GM23338 (cell line): ENCODE data around the gene ST8SIA6. TPM values are rescaled to one million over a fixed set of nuclear protein-coding genes. Genes with fewer than 3 reads are reported as not detected.
"Not testable (repeated sequence)": the region's sequence is repeated elsewhere in the genome, so short reads cannot be mapped to it uniquely, and the experiment has no call there.

Source experiments
- ATAC-seq: fragments of 200-7000 bp; cut with Tn5 transposase; 3 replicates; pipeline ENCODE4 v1.9.1; 2020
- DNase-seq: peaks from one replicate; pipeline ENCODE4 v3.0.0-alpha.2; 2015; ENCODE audit warnings: low spot score
- H2AFZ ChIP-seq: fragments of 200-600 bp; sonication (generic); 2 replicates; pipeline ENCODE4 v1.8.0; 2016; ENCODE audit warnings: antibody characterized with exemption, mild to moderate bottlenecking, moderate library complexity
- H3F3A ChIP-seq: fragments of 200-600 bp; sonication (generic); replicated peaks from 2 replicates; pipeline ENCODE4 v1.8.0; 2017; ENCODE audit warnings: antibody characterized with exemption, mixed run types, low read depth
- H3K27ac ChIP-seq: fragments of 200-600 bp; sonication (generic); 2 replicates; pipeline ENCODE4 v1.6.1; 2016; ENCODE audit warnings: low read depth
- H3K27me3 ChIP-seq: fragments of 200-600 bp; sonication (generic); 2 replicates; pipeline ENCODE4 v1.8.0; 2016; ENCODE audit warnings: mild to moderate bottlenecking, mixed run types, moderate library complexity; ENCODE audit not compliant: insufficient read depth
- H3K36me3 ChIP-seq: fragments of 200-600 bp; sonication (generic); 2 replicates; pipeline ENCODE4 v1.8.0; 2016; ENCODE audit warnings: mild to moderate bottlenecking; ENCODE audit not compliant: insufficient read depth
- H3K4me1 ChIP-seq: fragments of 200-600 bp; sonication (generic); 2 replicates; pipeline ENCODE4 v1.8.0; 2016; ENCODE audit warnings: mild to moderate bottlenecking, moderate library complexity; ENCODE audit not compliant: insufficient read depth
- H3K4me2 ChIP-seq: fragments of 200-600 bp; sonication (generic); 2 replicates; pipeline ENCODE4 v1.7.1; 2017; ENCODE audit warnings: mixed run types
- H3K4me3 ChIP-seq: fragments of 200-600 bp; sonication (generic); 2 replicates; pipeline ENCODE4 v1.6.1; 2016; ENCODE audit warnings: mixed run types
- H3K79me2 ChIP-seq: fragments of 200-600 bp; sonication (generic); replicated peaks from 2 replicates; pipeline ENCODE4 v1.8.0; 2017; ENCODE audit warnings: mild to moderate bottlenecking; ENCODE audit not compliant: insufficient read depth
- H3K9me2 ChIP-seq: fragments of 200-600 bp; sonication (generic); 2 replicates; pipeline ENCODE4 v1.8.0; 2017; ENCODE audit not compliant: insufficient read depth
- H4K20me1 ChIP-seq: fragments of 200-600 bp; sonication (generic); replicated peaks from 2 replicates; pipeline ENCODE4 v1.8.0; 2017; ENCODE audit warnings: mild to moderate bottlenecking; ENCODE audit not compliant: insufficient read depth
- H3K27ac Mint-ChIP-seq: 2 replicates; pipeline ENCODE4 v1.8.0; 2020; ENCODE audit warnings: inconsistent platforms, mild to moderate bottlenecking, moderate library complexity, mixed read lengths
- H3K27me3 Mint-ChIP-seq: 3 replicates; pipeline ENCODE4 v1.8.0; 2022; ENCODE audit warnings: low read depth, mild to moderate bottlenecking, moderate library complexity, mixed read lengths, inconsistent platforms; ENCODE audit not compliant: insufficient read depth, poor library complexity
- H3K36me3 Mint-ChIP-seq: 3 replicates; pipeline ENCODE4 v1.8.0; 2021; ENCODE audit warnings: low read depth, mild to moderate bottlenecking, inconsistent platforms, moderate library complexity, mixed read lengths
- H3K4me1 Mint-ChIP-seq: 3 replicates; pipeline ENCODE4 v1.8.0; 2020; ENCODE audit warnings: mild to moderate bottlenecking, inconsistent platforms, mixed read lengths
- H3K4me3 Mint-ChIP-seq: 3 replicates; pipeline ENCODE4 v1.8.0; 2021; ENCODE audit warnings: moderate library complexity, mild to moderate bottlenecking, inconsistent platforms, mixed read lengths
- H3K9me3 Mint-ChIP-seq: 3 replicates; pipeline ENCODE4 v1.8.0; 2020; ENCODE audit warnings: moderate library complexity, mild to moderate bottlenecking, inconsistent platforms, mixed read lengths
- CTCF ChIP-seq, 2 experiments: fragments of 200-600 bp in 1 of 2; sonication (generic) in 1 of 2; conservative IDR thresholded peaks; 2 replicates each; pipeline versions ENCODE4 v1.5.1 to v1.6.1; 2016 to 2017; ENCODE audit warnings: antibody characterized with exemption in 2 of 2, low read depth in 2 of 2, mild to moderate bottlenecking in 2 of 2, moderate library complexity in 1 of 2
- ETS1 ChIP-seq: IDR thresholded peaks from 2 replicates; pipeline ENCODE4 v1.6.1; 2016; ENCODE audit warnings: antibody characterized with exemption
- EZH2 ChIP-seq: fragments of 200-600 bp; sonication (generic); IDR thresholded peaks from one replicate; pipeline ENCODE4 v1.8.0; 2017; ENCODE audit warnings: antibody characterized with exemption, mild to moderate bottlenecking, low read depth; ENCODE audit not compliant: unreplicated experiment
- EZH2phosphoT487 ChIP-seq: fragments of 200-600 bp; sonication (generic); IDR thresholded peaks from one replicate; pipeline ENCODE4 v1.8.1; 2018; ENCODE audit warnings: antibody characterized with exemption; ENCODE audit not compliant: unreplicated experiment
- JUNB ChIP-seq: IDR thresholded peaks from one replicate; pipeline ENCODE4 v1.6.1; 2016; ENCODE audit warnings: antibody characterized with exemption; ENCODE audit not compliant: unreplicated experiment
- NANOG ChIP-seq: IDR thresholded peaks from 2 replicates; pipeline ENCODE4 v1.6.1; 2016; ENCODE audit warnings: antibody characterized with exemption, borderline replicate concordance
- REST ChIP-seq: IDR thresholded peaks from one replicate; pipeline ENCODE4 v1.6.1; 2018; ENCODE audit warnings: antibody characterized with exemption; ENCODE audit not compliant: unreplicated experiment
- STAT1 ChIP-seq: IDR thresholded peaks from one replicate; pipeline ENCODE4 v1.6.1; 2016; ENCODE audit warnings: antibody characterized with exemption; ENCODE audit not compliant: unreplicated experiment
- ZNF331 ChIP-seq: fragments of 250-450 bp; sonication (Bioruptor Pico); IDR thresholded peaks from 2 replicates; pipeline ENCODE4 v1.5.0; 2020; ENCODE audit warnings: low read depth, mild to moderate bottlenecking, moderate library complexity
- ZNF462 ChIP-seq: fragments of 250-450 bp; sonication (Bioruptor Pico); IDR thresholded peaks from 2 replicates; pipeline ENCODE4 v1.5.0; 2020; ENCODE audit warnings: mild to moderate bottlenecking, moderate library complexity
- polyA plus RNA-seq: library from polyadenylated mRNA; unstranded; fragments of >200 nt; fragmentation: Nextera tagmentation; extraction: Ambion mirVana; gene quantifications from 2 replicates; pipeline ENCODE4 v1.2.1, GENCODE V29; 2016
- total RNA-seq: library from RNA; depleted of rRNA; stranded (reverse); fragments of >200 nt; shearing (Covaris generic); gene quantifications from 2 replicates; pipeline ENCODE4 v1.2.3, GENCODE V29; 2014

The ST8SIA6 gene
- total and polyA plus RNA-seq, 2 experiments from 2014 or later = 1.6 to 2.3 TPM

GRCh38 chr10:17402040-17402439 lies 52.4 kb downstream of the ST8SIA6 start:
- peaks cover 21% of the 10 kb centered on the region for H3K4me1 ChIP-seq
- not testable (repeated sequence) for H4K20me1 ChIP-seq, H3K9me2 ChIP-seq, H3K36me3 ChIP-seq, DNase-seq, H3F3A ChIP-seq, ATAC-seq, H3K27me3 Mint-ChIP-seq, H2AFZ ChIP-seq, H3K4me2 ChIP-seq, H3K27me3 ChIP-seq, H3K36me3 Mint-ChIP-seq, H3K4me3 Mint-ChIP-seq, H3K79me2 ChIP-seq, H3K4me3 ChIP-seq, H3K27ac ChIP-seq, H3K27ac Mint-ChIP-seq
- Mint-ChIP-seq H3K4me1 (peaks cover 14% of the 10 kb centered on the region), H3K9me3 (peaks cover 11% of the 10 kb centered on the region; the same call in 2 of the 3 replicates)

GRCh38 chr10:17396004-17396403 lies 58.4 kb downstream of the ST8SIA6 start:
- Mint-ChIP-seq H3K4me1 (no peaks in the 10 kb centered on the region; the same call in 2 of the 3 replicates), H3K4me3 (no peak overlapping the region), H3K36me3 (no peaks in the 10 kb centered on the region), H3K9me3 (no peaks in the 10 kb centered on the region; the same call in 2 of the 3 replicates), H3K27ac (no peak overlapping the region), H3K27me3 (peaks cover 1% of the 10 kb centered on the region)
- ATAC-seq (no peak), DNase-seq (no peak)
- Histone ChIP-seq H3K4me2 (no peak overlapping the region), H2AFZ (no peak overlapping the region), H3K36me3 (no peaks in the 10 kb centered on the region), H3K27me3 (no peaks in the 10 kb centered on the region), H3K4me3 (no peak overlapping the region), H3K9me2 (no peaks in the 10 kb centered on the region), H3K27ac (no peak overlapping the region), H3K79me2 (no peaks in the 10 kb centered on the region), H3K4me1 (no peaks in the 10 kb centered on the region), H3F3A (no peaks in the 10 kb centered on the region), H4K20me1 (no peaks in the 10 kb centered on the region)
- TF ChIP-seq REST (no peak), NANOG (no peak), EZH2 (no peak), JUNB (no peak), STAT1 (no peak), ZNF462 (CRISPR knock-in tag) (no peak), EZH2phosphoT487 (no peak), CTCF (conservative IDR thresholded peaks at IDR 0.05; ENCODE audit: low read depth in 2 of 2) (no peak), ETS1 (no peak), ZNF331 (no peak)
